IMR-90 (cell line): Measurements from ENCODE around the gene SMARCA4. TPM values are rescaled to one million over a fixed set of nuclear protein-coding genes. Genes with fewer than 3 reads are reported as not detected.

Source experiments
- ATAC-seq: fragments of 200-7000 bp; cut with Tn5 transposase; 2 replicates; pipeline ENCODE4 v1.9.1; 2020; ENCODE audit warnings: low read depth, mild to moderate bottlenecking, moderate library complexity
- BruUV-seq: library from RNA; stranded (reverse); fragments of 400-500 nt; replicated peaks from 2 replicates; lab custom pipeline; 2021; lab: Mats Ljungman, UMichigan
- CTCF ChIA-PET: fragments of 300-600 bp; formaldehyde crosslinking; extraction: SDS; loops from one replicate; lab custom pipeline; 2021; ENCODE audit warnings: antibody characterized with exemption; lab: Yijun Ruan, JAX
- POLR2A ChIA-PET: fragments of 300-600 bp; sonication (Branson Sonifier 250); formaldehyde crosslinking; loops from one replicate; lab custom pipeline; 2022; ENCODE audit warnings: antibody characterized with exemption; ENCODE audit not compliant: unreplicated experiment; lab: Charles Lee
- DNase-seq: peaks from one replicate; pipeline ENCODE4 v3.0.0; 2013
- H2AFZ ChIP-seq: replicated peaks from 2 replicates; pipeline ENCODE3; 2013; ENCODE audit warnings: low read length, mild to moderate bottlenecking; ENCODE audit not compliant: poor library complexity
- H2AK5ac ChIP-seq: 2 replicates; pipeline ENCODE4 v1.6.1; 2013; ENCODE audit warnings: low read depth, low read length, inconsistent platforms
- H2AK9ac ChIP-seq: replicated peaks from 2 replicates; pipeline ENCODE3; 2013; ENCODE audit warnings: mild to moderate bottlenecking, low read depth, low read length, moderate library complexity; ENCODE audit not compliant: poor library complexity
- H2BK120ac ChIP-seq: 2 replicates; pipeline ENCODE4 v1.6.1; 2013; ENCODE audit warnings: low read depth, low read length, inconsistent platforms
- H2BK15ac ChIP-seq: 3 replicates; pipeline ENCODE4 v1.6.1; 2013; ENCODE audit warnings: low read depth, low read length, inconsistent platforms
- H2BK20ac ChIP-seq: 2 replicates; pipeline ENCODE4 v1.6.1; 2013; ENCODE audit warnings: low read depth, mild to moderate bottlenecking, inconsistent platforms, low read length, moderate library complexity
- H2BK5ac ChIP-seq: 2 replicates; pipeline ENCODE4 v1.6.1; 2013; ENCODE audit warnings: mild to moderate bottlenecking, low read depth, low read length, inconsistent platforms; ENCODE audit not compliant: poor library complexity, severe bottlenecking
- H3K14ac ChIP-seq: replicated peaks from 2 replicates; pipeline ENCODE4 v1.6.1; 2013; ENCODE audit warnings: low read depth, low read length, inconsistent platforms
- H3K18ac ChIP-seq: 2 replicates; pipeline ENCODE4 v1.6.1; 2013; ENCODE audit warnings: low read depth, low read length, control low read depth
- H3K23ac ChIP-seq: 2 replicates; pipeline ENCODE4 v1.6.1; 2013; ENCODE audit warnings: low read depth, low read length, inconsistent platforms
- H3K27ac ChIP-seq: 2 replicates; pipeline ENCODE4 v1.5.1; 2013; ENCODE audit warnings: mild to moderate bottlenecking, control low read depth, low read length; ENCODE audit not compliant: insufficient read depth
- H3K27me3 ChIP-seq: 2 replicates; pipeline ENCODE4 v1.6.1; 2013; ENCODE audit warnings: low read length; ENCODE audit not compliant: control insufficient read depth, insufficient read depth
- H3K36me3 ChIP-seq: 2 replicates; pipeline ENCODE4 v1.6.1; 2013; ENCODE audit warnings: low read length, mixed read lengths; ENCODE audit not compliant: control insufficient read depth, insufficient read depth
- H3K4ac ChIP-seq: 2 replicates; pipeline ENCODE4 v1.6.1; 2013; ENCODE audit warnings: low read depth, low read length, inconsistent platforms
- H3K4me1 ChIP-seq: 2 replicates; pipeline ENCODE4 v1.6.1; 2013; ENCODE audit warnings: low read length, mixed read lengths; ENCODE audit not compliant: control insufficient read depth, insufficient read depth
- H3K4me2 ChIP-seq: 2 replicates; pipeline ENCODE4 v1.6.1; 2013; ENCODE audit warnings: low read depth, mild to moderate bottlenecking, control low read depth, low read length, moderate library complexity
- H3K4me3 ChIP-seq: 2 replicates; pipeline ENCODE4 v1.5.1; 2013; ENCODE audit warnings: low read depth, mild to moderate bottlenecking, control low read depth, low read length, moderate library complexity; ENCODE audit not compliant: insufficient read depth
- H3K56ac ChIP-seq: 2 replicates; pipeline ENCODE4 v1.6.1; 2013; ENCODE audit warnings: low read length, inconsistent platforms; ENCODE audit not compliant: insufficient read depth; ENCODE audit errors: extremely low read depth
- H3K79me1 ChIP-seq, 2 experiments: 2 replicates each; pipeline ENCODE4 v1.6.1; 2013; ENCODE audit warnings: low read length in 2 of 2, inconsistent platforms in 1 of 2, low read depth in 1 of 2
- H3K9ac ChIP-seq: 2 replicates; pipeline ENCODE4 v1.6.1; 2013; ENCODE audit warnings: low read depth, low read length, control low read depth
- H3K9me1 ChIP-seq: 2 replicates; pipeline ENCODE4 v1.6.1; 2013; ENCODE audit warnings: low read length, inconsistent platforms; ENCODE audit not compliant: insufficient read depth
- H3K9me3 ChIP-seq: 2 replicates; pipeline ENCODE4 v1.6.1; 2013; ENCODE audit warnings: low read length; ENCODE audit not compliant: control insufficient read depth, insufficient read depth
- H4K20me1 ChIP-seq: 2 replicates; pipeline ENCODE4 v1.6.1; 2013; ENCODE audit warnings: low read length, inconsistent platforms; ENCODE audit not compliant: insufficient read depth
- H4K5ac ChIP-seq: 2 replicates; pipeline ENCODE4 v1.6.1; 2013; ENCODE audit warnings: mild to moderate bottlenecking, low read depth, low read length, control low read depth
- H4K8ac ChIP-seq, 2 experiments: 2 replicates each; pipeline ENCODE4 v1.6.1; 2013; ENCODE audit warnings: low read depth in 2 of 2, low read length in 2 of 2, control low read depth in 1 of 2, inconsistent platforms in 1 of 2
- H4K91ac ChIP-seq: 2 replicates; pipeline ENCODE4 v1.6.1; 2013; ENCODE audit warnings: low read depth, low read length, inconsistent platforms; ENCODE audit not compliant: insufficient read depth
- BHLHE40 ChIP-seq: fragments of 150-350 bp; IDR thresholded peaks from 2 replicates; pipeline ENCODE4 v1.6.1; 2016; ENCODE audit warnings: mild to moderate bottlenecking, low read depth, low read length
- CHD1 ChIP-seq: IDR thresholded peaks from 2 replicates; pipeline ENCODE4 v1.6.1; 2012; ENCODE audit warnings: low read depth, low read length, improper control_type of control experiment
- MXI1 ChIP-seq: IDR thresholded peaks from 2 replicates; pipeline ENCODE4 v1.6.1; 2012; ENCODE audit warnings: low read depth, mild to moderate bottlenecking, low read length, moderate library complexity, borderline replicate concordance
- NFE2L2 ChIP-seq: fragments of 150-350 bp; IDR thresholded peaks from 2 replicates; pipeline ENCODE4 v1.6.1; 2016; ENCODE audit warnings: low read depth, mild to moderate bottlenecking, low read length
- POLR2A ChIP-seq: IDR thresholded peaks from 2 replicates; pipeline ENCODE4 v1.6.1; 2012; ENCODE audit warnings: mild to moderate bottlenecking, low read depth, low read length
- RFX5 ChIP-seq: IDR thresholded peaks from 2 replicates; pipeline ENCODE4 v1.8.0; 2012; ENCODE audit warnings: low read depth, mild to moderate bottlenecking, low read length, moderate library complexity
- SMC3 ChIP-seq: fragments of 150-350 bp; IDR thresholded peaks from 2 replicates; pipeline ENCODE4 v1.6.1; 2016; ENCODE audit warnings: low read depth, mild to moderate bottlenecking, antibody characterized with exemption, low read length, moderate library complexity
- WGBS, 2 experiments: methylation state at CpG; one replicate each; pipeline versions ENCODE4 v1.1.5 to v1.1.7; 2013; ENCODE audit warnings: missing lambda C conversion rate in 2 of 2; ENCODE audit not compliant: insufficient read length in 1 of 2; ENCODE audit errors: extremely low coverage in 2 of 2; 5-methylcytosine and 5-hydroxymethylcytosine counted together
- dilution Hi-C: fragments of 300-500 bp; cut with HindIII; formaldehyde crosslinking; loops from one replicate; pipeline ENCODE4 v1.14.3; 2018; ENCODE audit warnings: low sequenced_read_pairs; ENCODE audit not compliant: unreplicated experiment
- in situ Hi-C: fragments of 300-500 bp; cut with MboI; formaldehyde crosslinking; loops from 3 replicates; pipeline ENCODE4 v1.14.3; 2019; ENCODE audit warnings: low sequenced_read_pairs, inconsistent platforms, mixed read lengths
- intact Hi-C: fragments of 100-400 bp; cut with micrococcal nuclease; formaldehyde crosslinking; loops from 2 replicates; pipeline ENCODE4 v1.10.0; 2022
- polyA plus RNA-seq, 3 experiments: library from polyadenylated mRNA; depleted of rRNA; stranded (reverse); fragments of >200 nt; gene quantifications; 2 replicates each; pipeline ENCODE4 v1.2.3, GENCODE V29; 2012; ENCODE audit warnings: low replicate concordance in 1 of 3
- total RNA-seq: library from RNA; depleted of rRNA; stranded (reverse); fragments of >200 nt; gene quantifications from 2 replicates; pipeline ENCODE4 v1.2.3, GENCODE V29; 2012
- TF ChIP-seq, protein P1 (sequence below): fragments of 150-350 bp; IDR thresholded peaks from 2 replicates; pipeline ENCODE4 v1.6.1; 2017; ENCODE audit warnings: mild to moderate bottlenecking, antibody characterized with exemption, low read length, low read depth
- TF ChIP-seq, protein P2 (sequence below): fragments of 150-350 bp; IDR thresholded peaks from 2 replicates; pipeline ENCODE4 v1.6.1; 2016; ENCODE audit warnings: low read depth, mild to moderate bottlenecking, low read length, moderate library complexity, borderline replicate concordance
- TF ChIP-seq, protein P3 (sequence below): conservative IDR thresholded peaks from 2 replicates; pipeline ENCODE4 v1.5.1; 2012; ENCODE audit warnings: mild to moderate bottlenecking, low read depth, low read length, improper control_type of control experiment

The SMARCA4 gene
- total and polyA plus RNA-seq, 2 of the 4 experiments (the other 2 are of a cell fraction), result 41.4 to 85.6 TPM

DNA sequence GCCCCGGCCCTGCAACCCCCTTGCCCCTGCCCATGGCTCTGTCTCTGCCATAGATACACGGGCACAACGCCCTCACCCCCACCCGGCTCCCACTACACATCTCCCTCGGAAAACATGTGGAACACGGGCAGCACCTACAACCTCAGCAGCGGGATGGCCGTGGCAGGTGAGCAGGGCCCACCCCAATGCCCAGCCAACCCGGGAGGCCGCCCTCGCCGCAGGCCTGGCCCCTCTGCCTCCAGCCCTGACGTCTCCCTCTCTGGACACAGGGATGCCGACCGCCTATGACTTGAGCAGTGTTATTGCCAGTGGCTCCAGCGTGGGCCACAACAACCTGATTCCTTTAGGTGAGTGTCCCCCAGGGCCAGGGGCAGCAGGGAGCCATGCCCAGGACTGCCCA is 40.0 kb upstream of the SMARCA4 start:
- in situ Hi-C loops, result no loop called here

More for the DNA sequence above, 40.0 kb upstream of the SMARCA4 start:
- Histone ChIP-seq H3K79me1 (peaks cover 9 to 14% of the 10 kb centered on the region in 2 experiments; a peak in 3 of 4 replicates), H3K23ac (no peak overlapping the region), H2BK5ac (no peak overlapping the region), H3K36me3 (peaks cover 66% of the 10 kb centered on the region), H2BK20ac (no peak overlapping the region), H4K91ac (no peak overlapping the region), H3K27me3 (no peaks in the 10 kb centered on the region), H2BK120ac (no peak overlapping the region), H2AK9ac (no peak overlapping the region), H3K4me3 (no peak overlapping the region), H4K5ac (no peak overlapping the region), H3K56ac (no peak overlapping the region), H3K14ac (no peak overlapping the region), H3K4ac (no peak overlapping the region), H3K9me1 (no peaks in the 10 kb centered on the region), H3K4me2 (no peak overlapping the region), H3K9ac (no peak overlapping the region), H2AFZ (no peak overlapping the region), H3K9me3 (no peaks in the 10 kb centered on the region), H2AK5ac (no peak overlapping the region), H3K4me1 (peaks cover under 1% of the 10 kb centered on the region), H3K27ac (no peak overlapping the region), H4K8ac (no peak overlapping the region), H2BK15ac (no peak overlapping the region), H3K18ac (no peak overlapping the region), H4K20me1 (0 out of 2 replicates have a peak, but pooled peaks cover 7% of the 10 kb centered on the region)
- BruUV-seq, result no TSS peak
- no peak for ATAC-seq
- ChIA-PET POLR2A (no interaction called here), CTCF (no interaction called here)
- TF ChIP-seq MXI1, result no peak
- TF ChIP-seq NFE2L2, result no peak
- TF ChIP-seq CHD1, result no peak
- TF ChIP-seq POLR2A, result no peak
- no peak for TF ChIP-seq RFX5
- no peak for TF ChIP-seq BHLHE40
- TF ChIP-seq, protein P1, sequence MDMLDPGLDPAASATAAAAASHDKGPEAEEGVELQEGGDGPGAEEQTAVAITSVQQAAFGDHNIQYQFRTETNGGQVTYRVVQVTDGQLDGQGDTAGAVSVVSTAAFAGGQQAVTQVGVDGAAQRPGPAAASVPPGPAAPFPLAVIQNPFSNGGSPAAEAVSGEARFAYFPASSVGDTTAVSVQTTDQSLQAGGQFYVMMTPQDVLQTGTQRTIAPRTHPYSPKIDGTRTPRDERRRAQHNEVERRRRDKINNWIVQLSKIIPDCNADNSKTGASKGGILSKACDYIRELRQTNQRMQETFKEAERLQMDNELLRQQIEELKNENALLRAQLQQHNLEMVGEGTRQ, result no peak
- TF ChIP-seq, protein P2, sequence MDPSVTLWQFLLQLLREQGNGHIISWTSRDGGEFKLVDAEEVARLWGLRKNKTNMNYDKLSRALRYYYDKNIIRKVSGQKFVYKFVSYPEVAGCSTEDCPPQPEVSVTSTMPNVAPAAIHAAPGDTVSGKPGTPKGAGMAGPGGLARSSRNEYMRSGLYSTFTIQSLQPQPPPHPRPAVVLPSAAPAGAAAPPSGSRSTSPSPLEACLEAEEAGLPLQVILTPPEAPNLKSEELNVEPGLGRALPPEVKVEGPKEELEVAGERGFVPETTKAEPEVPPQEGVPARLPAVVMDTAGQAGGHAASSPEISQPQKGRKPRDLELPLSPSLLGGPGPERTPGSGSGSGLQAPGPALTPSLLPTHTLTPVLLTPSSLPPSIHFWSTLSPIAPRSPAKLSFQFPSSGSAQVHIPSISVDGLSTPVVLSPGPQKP, result no peak
- no peak for TF ChIP-seq SMC3
- TF ChIP-seq, protein P3, sequence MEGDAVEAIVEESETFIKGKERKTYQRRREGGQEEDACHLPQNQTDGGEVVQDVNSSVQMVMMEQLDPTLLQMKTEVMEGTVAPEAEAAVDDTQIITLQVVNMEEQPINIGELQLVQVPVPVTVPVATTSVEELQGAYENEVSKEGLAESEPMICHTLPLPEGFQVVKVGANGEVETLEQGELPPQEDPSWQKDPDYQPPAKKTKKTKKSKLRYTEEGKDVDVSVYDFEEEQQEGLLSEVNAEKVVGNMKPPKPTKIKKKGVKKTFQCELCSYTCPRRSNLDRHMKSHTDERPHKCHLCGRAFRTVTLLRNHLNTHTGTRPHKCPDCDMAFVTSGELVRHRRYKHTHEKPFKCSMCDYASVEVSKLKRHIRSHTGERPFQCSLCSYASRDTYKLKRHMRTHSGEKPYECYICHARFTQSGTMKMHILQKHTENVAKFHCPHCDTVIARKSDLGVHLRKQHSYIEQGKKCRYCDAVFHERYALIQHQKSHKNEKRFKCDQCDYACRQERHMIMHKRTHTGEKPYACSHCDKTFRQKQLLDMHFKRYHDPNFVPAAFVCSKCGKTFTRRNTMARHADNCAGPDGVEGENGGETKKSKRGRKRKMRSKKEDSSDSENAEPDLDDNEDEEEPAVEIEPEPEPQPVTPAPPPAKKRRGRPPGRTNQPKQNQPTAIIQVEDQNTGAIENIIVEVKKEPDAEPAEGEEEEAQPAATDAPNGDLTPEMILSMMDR, result no peak
- 85% methylated on average over 11 of the region's 16 CpGs; no CpG with 5 or more reads in 1 of the 2 experiments for WGBS, 2 experiments
- intact Hi-C loops (no loop called here), dilution Hi-C loops (no loop called here)
- no peak for DNase-seq
